Stimulated activated naive CD8-positive, alpha-beta T cell treated with anti-CD3 and anti-CD28 coated beads, Interleukin-15, Interleukin-2, amounts not matched to agents 100 ng/mL and 50 ng/mL, for 24 hours (primary cell): ENCODE measurements around the gene TADA2B.
A peak's percentile ranks its signal among the peaks of the same experiment; 100 is the strongest.

Source experiments
- H3K27ac Mint-ChIP-seq: one replicate; pipeline ENCODE4 v1.8.0; 2021; ENCODE audit warnings: mild to moderate bottlenecking, mixed read lengths
- H3K27me3 Mint-ChIP-seq: one replicate; pipeline ENCODE4 v1.8.0; 2021; ENCODE audit warnings: mixed read lengths
- H3K36me3 Mint-ChIP-seq: one replicate; pipeline ENCODE4 v1.8.0; 2021; ENCODE audit warnings: low read depth, mixed read lengths
- H3K4me1 Mint-ChIP-seq: one replicate; pipeline ENCODE4 v1.8.0; 2021; ENCODE audit warnings: low read depth, mixed read lengths
- H3K4me3 Mint-ChIP-seq: one replicate; pipeline ENCODE4 v1.8.0; 2021; ENCODE audit warnings: mild to moderate bottlenecking, mixed read lengths
- H3K9me3 Mint-ChIP-seq: one replicate; pipeline ENCODE4 v1.8.0; 2021; ENCODE audit warnings: mixed read lengths

Gene TADA2B

DNA sequence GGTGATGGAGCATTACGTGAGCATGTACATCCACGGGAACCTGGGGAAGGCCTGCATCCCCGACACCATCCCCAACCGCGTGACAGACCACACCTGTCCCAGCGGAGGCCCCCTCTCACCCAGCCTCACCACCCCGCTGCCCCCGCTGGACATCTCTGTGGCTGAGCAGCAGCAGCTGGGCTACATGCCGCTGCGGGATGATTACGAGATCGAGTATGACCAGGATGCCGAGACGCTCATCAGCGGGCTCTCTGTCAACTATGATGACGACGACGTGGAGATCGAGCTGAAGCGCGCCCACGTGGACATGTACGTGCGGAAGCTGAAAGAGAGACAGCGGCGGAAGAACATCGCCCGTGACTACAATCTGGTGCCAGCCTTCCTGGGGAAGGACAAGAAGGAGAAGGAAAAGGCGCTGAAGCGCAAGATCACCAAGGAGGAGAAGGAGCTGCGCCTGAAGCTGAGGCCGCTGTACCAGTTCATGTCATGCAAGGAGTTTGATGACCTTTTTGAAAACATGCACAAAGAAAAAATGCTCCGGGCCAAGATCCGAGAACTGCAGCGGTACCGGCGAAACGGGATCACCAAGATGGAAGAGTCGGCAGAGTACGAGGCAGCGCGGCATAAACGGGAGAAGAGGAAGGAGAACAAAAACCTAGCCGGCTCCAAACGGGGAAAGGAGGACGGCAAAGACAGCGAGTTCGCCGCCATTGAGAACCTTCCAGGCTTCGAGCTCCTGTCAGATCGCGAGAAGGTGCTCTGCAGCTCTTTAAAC is 11.1 kb downstream of the TADA2B start:
- H3K9me3 Mint-ChIP-seq, result no peaks in the 10 kb centered on the region
- peaks cover 31% of the 10 kb centered on the region for H3K36me3 Mint-ChIP-seq
- H3K4me1 Mint-ChIP-seq, result peaks cover 21% of the 10 kb centered on the region
- no peak overlapping the region for H3K4me3 Mint-ChIP-seq
- H3K27me3 Mint-ChIP-seq, result no peaks in the 10 kb centered on the region
- no peak overlapping the region for H3K27ac Mint-ChIP-seq

DNA sequence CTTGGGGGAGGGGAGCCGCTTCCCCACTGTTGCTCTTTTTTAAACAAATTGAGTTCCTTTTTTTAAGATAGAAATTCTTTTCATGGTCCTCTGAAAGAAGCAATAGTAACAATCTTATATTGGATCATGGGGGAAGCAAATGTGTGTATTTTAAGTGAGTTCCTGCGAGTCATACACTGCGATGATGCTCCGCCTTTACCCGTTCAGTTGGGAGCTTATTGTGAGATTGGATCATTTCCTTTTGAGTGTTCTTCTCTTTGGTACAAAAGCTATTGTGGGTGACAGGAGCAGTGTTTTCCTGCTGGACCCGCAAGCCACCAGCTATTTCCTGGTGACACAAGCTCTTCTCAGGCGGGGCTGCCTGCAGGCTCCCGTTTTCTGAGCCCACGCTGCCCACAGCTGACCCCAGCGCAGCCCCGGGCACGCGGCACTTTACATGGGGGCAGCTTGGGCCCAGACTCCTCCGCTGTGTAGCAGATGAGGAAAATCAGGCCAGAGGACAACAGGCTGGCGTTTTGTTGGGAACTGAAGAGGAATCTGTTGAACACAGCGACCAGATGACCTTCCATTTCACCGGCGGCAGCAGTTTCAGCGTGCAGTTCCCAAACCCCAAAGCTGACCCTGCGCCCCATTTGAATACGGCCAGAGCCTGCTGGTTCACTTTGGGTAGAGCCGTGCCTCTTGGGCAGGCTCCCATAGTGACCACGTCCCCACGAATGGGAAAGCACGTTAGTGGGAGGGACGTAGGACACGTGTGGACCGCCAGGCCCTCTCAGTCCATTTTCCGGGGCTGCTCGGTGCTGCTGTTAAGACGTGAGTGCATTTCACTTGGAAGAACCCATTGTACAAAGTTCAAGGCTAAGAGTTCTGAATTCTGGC is 12.2 kb downstream of the TADA2B start:
- Mint-ChIP-seq H3K27ac (no peak overlapping the region), H3K4me3 (no peak overlapping the region), H3K36me3 (peaks cover 40% of the 10 kb centered on the region), H3K27me3 (no peaks in the 10 kb centered on the region), H3K9me3 (no peaks in the 10 kb centered on the region), H3K4me1 (peaks cover 15% of the 10 kb centered on the region)

DNA sequence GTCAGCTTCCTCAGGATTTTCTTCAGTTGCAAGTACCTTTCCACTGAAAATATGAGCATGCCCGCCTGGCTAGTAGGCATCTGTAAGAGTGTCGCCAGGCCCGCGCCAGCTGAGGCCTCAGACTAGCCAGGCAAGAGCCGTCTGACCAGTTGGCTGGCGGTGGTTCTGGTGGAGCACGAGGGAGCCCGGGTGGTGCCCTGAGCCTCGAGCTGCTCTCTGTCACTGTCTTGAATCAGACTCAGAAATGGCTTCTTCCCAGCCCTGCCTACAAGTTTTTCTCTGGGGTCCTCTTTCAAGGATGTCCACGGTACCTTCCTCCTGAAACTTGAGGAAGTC is 12.8 kb downstream of the TADA2B start:
- no peak overlapping the region for H3K4me3 Mint-ChIP-seq
- no peak overlapping the region for H3K27ac Mint-ChIP-seq
- peaks cover 12% of the 10 kb centered on the region for H3K4me1 Mint-ChIP-seq
- peaks cover 46% of the 10 kb centered on the region for H3K36me3 Mint-ChIP-seq
- H3K9me3 Mint-ChIP-seq, result no peaks in the 10 kb centered on the region
- no peaks in the 10 kb centered on the region for H3K27me3 Mint-ChIP-seq

DNA sequence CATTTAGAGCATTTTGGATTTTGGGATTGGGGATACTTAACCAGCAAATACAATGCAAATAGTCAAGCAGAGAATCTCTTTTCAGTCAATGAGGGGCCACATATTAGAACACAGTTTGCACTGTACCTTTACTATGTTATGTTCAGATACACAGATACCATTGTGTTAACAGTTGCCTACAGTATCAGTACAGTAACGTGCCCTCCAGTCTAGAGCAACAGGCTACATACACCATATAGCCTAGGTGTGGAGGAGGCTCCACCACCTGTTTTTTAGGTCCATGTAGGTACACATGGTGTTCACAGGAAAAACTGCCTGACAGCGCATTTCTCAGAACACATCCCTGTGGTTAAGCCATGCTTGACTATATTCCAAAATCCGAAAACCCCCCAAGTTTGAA is 15.6 kb downstream of the TADA2B start:
- no peaks in the 10 kb centered on the region for H3K27me3 Mint-ChIP-seq
- no peaks in the 10 kb centered on the region for H3K9me3 Mint-ChIP-seq
- H3K4me3 Mint-ChIP-seq, result no peak overlapping the region
- peaks cover 2% of the 10 kb centered on the region for H3K4me1 Mint-ChIP-seq
- H3K36me3 Mint-ChIP-seq, result peaks cover 72% of the 10 kb centered on the region
- H3K27ac Mint-ChIP-seq, result no peak overlapping the region

DNA sequence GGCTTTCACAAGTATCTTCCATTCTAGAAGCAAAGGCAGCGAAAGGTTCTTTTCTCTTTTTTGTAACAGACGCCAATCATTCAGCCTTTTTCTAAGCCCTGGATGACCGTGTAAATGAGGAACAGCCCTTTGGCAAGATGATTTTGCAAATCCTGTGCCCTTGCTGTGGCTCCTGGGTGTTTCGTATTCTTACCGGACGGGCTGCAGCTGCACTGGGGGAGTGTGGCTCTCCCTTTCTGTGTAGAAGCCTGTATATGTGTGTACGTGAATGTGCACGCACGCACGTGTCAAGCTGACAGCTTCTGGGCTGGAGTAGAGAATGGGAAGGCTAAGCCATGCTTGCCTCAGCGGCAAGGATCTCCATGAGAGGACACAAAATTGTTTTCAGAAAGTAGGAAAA is 16.5 kb downstream of the TADA2B start:
- no peak overlapping the region for H3K4me3 Mint-ChIP-seq
- no peaks in the 10 kb centered on the region for H3K27me3 Mint-ChIP-seq
- H3K9me3 Mint-ChIP-seq, result no peaks in the 10 kb centered on the region
- H3K36me3 Mint-ChIP-seq, result peaks cover 71% of the 10 kb centered on the region
- peaks cover 8% of the 10 kb centered on the region for H3K4me1 Mint-ChIP-seq
- no peak overlapping the region for H3K27ac Mint-ChIP-seq

DNA sequence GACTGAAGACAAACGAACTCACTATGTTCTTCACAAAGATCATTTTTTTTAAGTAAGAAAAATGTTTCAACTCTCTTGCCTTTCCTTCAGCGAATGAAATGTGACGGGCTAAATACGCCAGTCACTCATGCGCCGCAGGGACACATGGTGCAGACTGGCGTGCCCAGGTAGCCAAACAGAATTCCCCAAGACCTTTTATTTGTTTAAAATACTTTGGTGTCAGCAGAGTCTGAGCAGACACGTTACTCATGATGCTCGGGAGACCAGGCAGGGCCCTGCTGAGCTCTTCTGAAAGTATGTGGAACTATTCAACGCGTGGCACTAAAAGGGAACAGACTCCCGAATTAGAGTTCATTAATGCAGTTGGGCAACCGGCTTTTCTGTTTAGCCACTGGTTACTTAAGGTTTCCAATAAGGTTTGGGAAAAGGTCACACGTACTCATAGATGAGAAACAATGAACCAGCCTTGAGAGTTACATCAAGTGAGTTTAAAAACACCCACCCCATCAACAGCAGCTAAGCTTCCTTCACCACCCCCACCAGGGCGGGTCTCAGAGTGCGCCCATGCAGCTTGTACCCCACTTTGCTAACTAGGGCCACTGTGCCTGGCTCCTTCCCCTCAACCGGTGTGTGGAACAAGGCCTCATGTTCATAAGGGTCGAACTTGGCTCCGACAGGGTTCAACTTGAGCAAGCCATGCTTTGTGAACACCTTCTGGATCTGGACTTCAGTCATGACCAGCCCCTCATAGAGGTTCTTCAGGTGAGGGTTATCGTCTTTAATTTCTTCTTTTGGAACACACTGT is 17.4 kb downstream of the TADA2B start:
- Mint-ChIP-seq H3K27ac (no peak overlapping the region), H3K4me1 (peaks cover 16% of the 10 kb centered on the region), H3K9me3 (no peaks in the 10 kb centered on the region), H3K27me3 (no peaks in the 10 kb centered on the region), H3K36me3 (peaks cover 80% of the 10 kb centered on the region), H3K4me3 (no peak overlapping the region)

DNA sequence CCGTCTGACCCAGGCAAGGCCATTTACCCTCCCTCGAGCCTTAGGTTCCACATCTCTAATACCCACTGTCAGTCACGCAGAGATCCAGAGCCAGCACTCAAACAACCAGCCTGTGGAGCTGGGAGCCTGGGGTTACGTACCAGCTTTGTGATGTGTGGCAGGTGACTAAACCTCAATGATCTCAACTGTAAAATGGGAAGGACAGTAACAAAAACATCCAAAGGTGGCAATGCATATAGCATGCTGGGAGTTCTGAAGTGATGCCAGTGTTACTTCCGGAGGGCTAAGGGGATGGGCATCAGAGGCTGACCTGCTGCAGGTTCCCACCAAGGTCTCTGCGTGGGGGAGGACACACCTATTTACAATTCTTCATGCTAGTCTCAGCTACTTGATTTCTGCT is 18.6 kb downstream of the TADA2B start:
- Mint-ChIP-seq H3K27me3 (no peaks in the 10 kb centered on the region), H3K27ac (no peak overlapping the region), H3K36me3 (peaks cover 83% of the 10 kb centered on the region), H3K4me3 (no peak overlapping the region), H3K9me3 (no peaks in the 10 kb centered on the region), H3K4me1 (peaks cover 29% of the 10 kb centered on the region)

DNA sequence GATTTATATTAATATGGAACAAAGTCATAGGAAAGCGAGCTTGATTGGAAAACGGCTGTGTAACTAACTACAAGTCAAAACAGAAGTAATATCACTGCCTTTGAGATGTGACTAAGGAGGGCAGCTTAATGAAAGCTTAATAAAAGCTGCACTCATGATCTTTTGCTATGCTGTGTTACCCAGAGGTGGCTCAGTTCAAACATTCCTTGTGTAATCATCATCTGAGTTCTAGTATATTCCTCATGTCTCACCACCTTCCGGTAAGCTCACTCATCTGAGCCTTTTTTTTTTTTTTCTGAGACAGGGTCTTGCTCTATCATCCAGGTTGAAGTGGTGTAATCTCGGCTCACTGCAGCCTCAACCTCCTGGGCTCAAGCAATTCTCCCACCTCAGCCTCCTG is 19.6 kb downstream of the TADA2B start:
- Mint-ChIP-seq H3K27me3 (no peaks in the 10 kb centered on the region), H3K36me3 (peaks cover 86% of the 10 kb centered on the region), H3K4me1 (peaks cover 36% of the 10 kb centered on the region), H3K27ac (peak overlapping the region; percentile 74), H3K4me3 (no peak overlapping the region), H3K9me3 (no peaks in the 10 kb centered on the region)

DNA sequence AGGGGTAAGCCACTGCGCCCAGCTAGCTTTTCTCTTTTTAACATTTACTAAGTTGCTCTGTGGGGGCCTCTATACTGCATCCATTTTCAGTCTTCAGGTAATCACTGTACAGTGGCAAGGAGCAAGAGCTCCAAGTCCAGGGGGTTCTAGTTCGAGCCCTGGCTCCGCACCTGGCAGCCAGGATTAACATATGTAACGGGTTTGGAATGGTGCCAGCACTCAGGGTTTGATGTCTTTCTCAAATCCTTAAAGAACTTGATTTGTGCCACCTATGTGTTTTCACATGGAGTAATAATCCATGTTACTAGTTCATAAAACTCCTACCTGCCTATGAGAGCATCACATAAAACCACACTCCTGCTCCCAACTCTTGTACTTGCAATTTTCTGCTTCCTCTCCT is 20.2 kb downstream of the TADA2B start:
- no peak overlapping the region for H3K4me3 Mint-ChIP-seq
- peaks cover 38% of the 10 kb centered on the region for H3K4me1 Mint-ChIP-seq
- H3K9me3 Mint-ChIP-seq, result no peaks in the 10 kb centered on the region
- peak overlapping the region; percentile 74 for H3K27ac Mint-ChIP-seq
- peaks cover 84% of the 10 kb centered on the region for H3K36me3 Mint-ChIP-seq
- no peaks in the 10 kb centered on the region for H3K27me3 Mint-ChIP-seq

DNA sequence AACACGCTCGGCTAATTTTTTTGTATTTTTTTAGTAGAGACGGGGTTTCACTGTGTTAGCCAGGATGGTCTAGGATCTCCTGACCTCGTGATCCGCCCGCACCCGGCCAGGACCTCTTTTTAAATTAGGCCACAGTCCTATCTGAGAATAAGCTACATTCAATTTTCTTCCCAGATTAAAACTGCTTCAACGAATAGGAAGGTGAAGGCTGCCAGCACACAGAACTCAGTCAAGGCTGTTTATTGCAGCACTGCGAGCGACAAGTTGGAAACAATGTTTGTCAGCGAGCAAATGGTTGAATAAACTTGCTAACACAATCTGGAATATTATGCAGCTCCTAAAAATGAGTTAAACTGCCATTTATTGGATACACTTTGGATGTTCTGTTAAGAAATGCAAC is 22.8 kb downstream of the TADA2B start:
- Mint-ChIP-seq H3K27ac (peak overlapping the region; percentile 94), H3K4me3 (peak overlapping the region; percentile 91), H3K9me3 (no peaks in the 10 kb centered on the region), H3K27me3 (no peaks in the 10 kb centered on the region), H3K36me3 (peaks cover 59% of the 10 kb centered on the region), H3K4me1 (peaks cover 55% of the 10 kb centered on the region)

DNA sequence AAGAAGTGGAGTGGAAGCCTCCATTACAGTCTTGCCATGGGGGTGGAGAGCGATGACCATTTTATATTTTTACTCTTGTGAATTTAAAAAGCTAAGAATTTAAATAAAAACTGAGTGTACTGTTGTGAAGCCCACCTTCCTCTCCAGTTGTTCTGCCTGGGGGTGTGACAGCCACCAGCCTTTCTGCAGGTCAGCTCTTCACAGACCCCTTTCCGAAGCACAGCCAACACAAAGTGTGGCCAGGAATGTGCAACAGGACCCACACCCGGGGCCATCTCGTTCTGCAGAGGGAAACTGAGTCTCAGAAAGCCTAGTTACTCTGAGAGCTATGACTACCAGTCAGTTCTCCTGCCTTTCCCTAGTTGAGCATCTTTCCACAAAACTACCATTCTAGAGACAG is 23.3 kb downstream of the TADA2B start:
- Mint-ChIP-seq H3K36me3 (peaks cover 54% of the 10 kb centered on the region), H3K4me1 (peaks cover 55% of the 10 kb centered on the region)

DNA sequence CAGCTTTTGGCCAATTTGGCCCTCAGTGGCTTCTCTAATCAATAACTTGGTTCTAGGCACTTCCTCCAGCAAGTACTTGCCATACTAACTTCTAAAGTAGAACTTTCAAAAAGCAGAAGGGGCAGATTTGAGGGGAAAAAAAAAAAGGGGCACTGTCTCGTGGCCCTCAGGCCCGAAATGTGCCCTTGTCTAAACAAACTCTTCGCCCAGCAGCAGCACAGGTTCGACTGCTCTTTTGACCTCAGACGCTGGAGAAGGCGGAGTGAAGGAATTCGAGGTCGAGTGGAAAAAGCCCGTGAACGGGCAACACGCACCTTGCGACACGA is 23.9 kb downstream of the TADA2B start:
- peaks cover 55% of the 10 kb centered on the region for H3K4me1 Mint-ChIP-seq
- peak overlapping the region; percentile 91 for H3K4me3 Mint-ChIP-seq
- peak overlapping the region; percentile 94 for H3K27ac Mint-ChIP-seq
- H3K36me3 Mint-ChIP-seq, result peaks cover 48% of the 10 kb centered on the region
- no peaks in the 10 kb centered on the region for H3K9me3 Mint-ChIP-seq
- no peaks in the 10 kb centered on the region for H3K27me3 Mint-ChIP-seq

More for the DNA sequence above, 23.3 kb downstream of the TADA2B start:
- Mint-ChIP-seq H3K9me3 (no peaks in the 10 kb centered on the region), H3K27me3 (no peaks in the 10 kb centered on the region), H3K27ac (peak overlapping the region; percentile 94), H3K4me3 (peak overlapping the region; percentile 91)

DNA sequence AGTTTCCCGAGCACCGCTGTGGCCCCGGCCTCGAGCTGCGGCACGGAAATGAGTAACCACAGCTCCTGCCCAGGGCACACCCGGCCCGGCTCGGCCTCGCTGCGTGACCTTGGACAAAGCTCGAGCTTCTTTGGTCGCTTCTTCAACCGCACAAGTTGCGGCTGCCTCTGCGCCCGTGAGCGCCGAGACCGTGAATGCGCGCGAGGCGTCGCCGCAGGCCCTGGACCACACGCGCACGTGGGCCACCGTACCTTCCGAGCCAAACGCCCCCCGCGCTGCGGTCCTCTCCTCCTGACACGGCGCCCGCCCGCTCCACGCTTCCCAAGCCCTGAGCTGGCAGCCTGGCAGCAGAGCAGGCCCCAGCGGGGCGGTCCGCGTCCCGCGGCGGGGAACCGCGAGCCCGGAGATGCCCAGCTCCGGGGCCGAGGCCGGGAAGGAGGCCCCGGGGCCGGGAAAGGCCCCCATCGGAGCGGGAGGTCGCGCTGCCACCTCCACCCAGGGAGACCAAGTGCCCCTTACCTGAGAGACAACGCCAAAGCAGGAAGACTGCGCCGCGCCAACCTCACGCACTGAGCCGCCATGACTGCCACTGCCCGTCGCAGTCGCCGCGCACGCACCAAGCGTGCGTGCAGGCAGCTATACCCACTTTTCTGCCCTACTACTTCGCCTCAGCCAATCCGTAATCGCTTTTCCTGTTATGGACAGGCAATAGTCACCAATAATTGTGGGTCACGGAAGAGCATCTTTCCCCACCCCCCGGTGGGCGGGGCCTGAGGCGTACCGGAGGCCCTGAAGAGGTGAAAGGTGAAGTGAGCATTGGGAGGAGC is 24.5 kb downstream of the TADA2B start, which contains the start of gene GRPEL1:
TSS of gene GRPEL1 (minus strand) at position 613 of the 827 bp plus-strand sequence. CDS start at position 581, 32 bp downstream.
- peak within 1 kb of the TSS; percentile 91 for H3K4me3 Mint-ChIP-seq
- H3K36me3 Mint-ChIP-seq, result peaks cover 42% of the 10 kb centered on the region
- no peaks in the 10 kb centered on the region for H3K27me3 Mint-ChIP-seq
- peaks cover 53% of the 10 kb centered on the region for H3K4me1 Mint-ChIP-seq
- no peaks in the 10 kb centered on the region for H3K9me3 Mint-ChIP-seq
- peak within 1 kb of the TSS; percentile 95 for H3K27ac Mint-ChIP-seq

DNA sequence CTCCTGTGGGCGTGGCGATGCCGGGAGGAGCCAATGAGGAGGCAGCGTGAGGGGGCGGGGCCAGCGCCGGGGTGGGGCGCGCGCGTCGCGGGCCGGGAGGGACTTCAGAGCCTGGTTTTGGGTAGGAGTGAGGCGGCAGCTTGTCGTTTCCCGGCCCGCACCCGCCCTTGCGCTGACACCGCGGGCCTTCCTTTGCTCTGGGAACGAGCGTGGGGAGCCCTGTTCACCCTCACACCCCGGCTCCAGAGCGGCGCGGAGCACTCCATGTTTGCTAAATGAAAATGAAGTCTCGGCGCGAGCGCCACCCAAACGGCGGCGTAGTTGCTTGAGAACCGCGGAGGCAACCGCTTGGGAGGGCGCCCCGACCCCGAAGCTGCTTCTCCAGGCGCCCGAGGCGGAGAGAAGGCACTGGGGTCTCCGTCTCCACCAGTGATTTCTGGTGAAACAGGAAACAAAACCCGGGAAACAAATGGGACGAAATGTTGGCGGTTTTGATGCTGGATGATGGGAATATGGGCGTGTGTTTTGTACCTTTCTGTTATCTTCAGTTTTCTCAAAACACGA is 25.2 kb downstream of the TADA2B start:
- Mint-ChIP-seq H3K27ac (peak overlapping the region; percentile 95), H3K4me3 (peak overlapping the region; percentile 91), H3K36me3 (peaks cover 35% of the 10 kb centered on the region), H3K27me3 (no peaks in the 10 kb centered on the region), H3K4me1 (peaks cover 53% of the 10 kb centered on the region), H3K9me3 (no peaks in the 10 kb centered on the region)
